AG09319 (cell line): ENCODE results near the gene SPIB.

ENCODE experiments used
- DNase-seq: peaks from one replicate; pipeline ENCODE4 v3.0.0-alpha.2; 2010; ENCODE audit warnings: low read depth; ENCODE audit errors: extremely low read depth
- TF ChIP-seq, protein P1 (sequence below): IDR thresholded peaks from 2 replicates; pipeline ENCODE4 v1.5.1; 2011; ENCODE audit warnings: low read depth, mild to moderate bottlenecking, inconsistent platforms, low read length, moderate library complexity

The SPIB gene

DNA sequence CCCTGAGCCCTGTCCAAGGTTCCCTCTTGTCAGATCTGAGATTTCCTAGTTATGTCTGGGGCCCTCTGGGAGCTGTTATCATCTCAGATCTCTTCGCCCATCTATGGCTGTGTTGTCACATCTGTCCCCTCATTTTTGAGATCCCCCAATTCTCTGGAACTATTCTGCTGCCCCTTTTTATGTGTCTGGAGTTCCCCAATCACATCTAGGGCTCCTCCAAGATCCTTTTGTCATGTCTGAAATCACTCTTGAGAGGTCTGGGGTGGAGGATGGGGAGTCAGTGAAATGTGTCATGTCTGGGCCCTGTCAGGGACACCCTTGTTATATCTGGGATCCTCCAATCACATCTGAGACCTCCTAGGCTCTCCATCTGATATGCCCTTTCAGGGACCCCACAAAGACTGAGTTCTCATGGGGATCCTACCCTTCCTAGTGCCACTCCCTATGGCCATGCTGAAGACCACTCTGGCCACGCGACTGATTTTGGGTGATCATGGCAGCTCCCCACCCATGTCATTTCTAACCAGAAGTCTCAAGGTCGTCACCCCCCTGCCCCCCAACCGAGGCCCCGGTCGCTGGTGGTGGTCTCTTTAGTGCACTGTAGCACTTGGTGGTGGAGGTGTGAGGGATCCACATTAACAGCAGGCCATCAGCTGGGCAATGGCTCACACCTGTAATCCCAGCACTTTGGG is 10.2 kb downstream of the SPIB start:
- TF ChIP-seq, protein P1, sequence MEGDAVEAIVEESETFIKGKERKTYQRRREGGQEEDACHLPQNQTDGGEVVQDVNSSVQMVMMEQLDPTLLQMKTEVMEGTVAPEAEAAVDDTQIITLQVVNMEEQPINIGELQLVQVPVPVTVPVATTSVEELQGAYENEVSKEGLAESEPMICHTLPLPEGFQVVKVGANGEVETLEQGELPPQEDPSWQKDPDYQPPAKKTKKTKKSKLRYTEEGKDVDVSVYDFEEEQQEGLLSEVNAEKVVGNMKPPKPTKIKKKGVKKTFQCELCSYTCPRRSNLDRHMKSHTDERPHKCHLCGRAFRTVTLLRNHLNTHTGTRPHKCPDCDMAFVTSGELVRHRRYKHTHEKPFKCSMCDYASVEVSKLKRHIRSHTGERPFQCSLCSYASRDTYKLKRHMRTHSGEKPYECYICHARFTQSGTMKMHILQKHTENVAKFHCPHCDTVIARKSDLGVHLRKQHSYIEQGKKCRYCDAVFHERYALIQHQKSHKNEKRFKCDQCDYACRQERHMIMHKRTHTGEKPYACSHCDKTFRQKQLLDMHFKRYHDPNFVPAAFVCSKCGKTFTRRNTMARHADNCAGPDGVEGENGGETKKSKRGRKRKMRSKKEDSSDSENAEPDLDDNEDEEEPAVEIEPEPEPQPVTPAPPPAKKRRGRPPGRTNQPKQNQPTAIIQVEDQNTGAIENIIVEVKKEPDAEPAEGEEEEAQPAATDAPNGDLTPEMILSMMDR, result no peak
- no peak for DNase-seq

DNA sequence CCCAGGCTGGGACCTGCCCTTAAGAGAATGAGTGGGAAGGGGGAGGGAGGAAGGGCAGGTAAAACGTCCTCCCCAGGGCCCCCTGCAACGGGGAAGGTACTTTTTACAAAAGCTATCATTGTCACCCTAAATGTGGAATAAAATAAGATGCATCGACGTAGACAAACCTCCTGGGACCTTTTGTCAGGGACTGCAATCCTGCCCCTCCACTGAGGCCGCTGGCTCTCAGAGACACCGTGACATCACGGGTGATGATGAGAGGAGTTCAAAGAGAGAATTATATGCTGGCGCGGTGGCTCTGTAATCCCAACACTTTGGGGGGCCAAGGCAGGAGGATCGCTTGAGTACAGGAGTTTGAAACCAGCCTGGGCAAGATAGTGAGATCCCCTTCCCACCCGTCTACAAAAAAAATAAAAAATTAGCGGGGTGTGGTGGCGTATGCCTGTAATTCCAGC is 12.2 kb downstream of the SPIB start:
- TF ChIP-seq, protein P1, result no peak
- DNase-seq, result no peak

DNA sequence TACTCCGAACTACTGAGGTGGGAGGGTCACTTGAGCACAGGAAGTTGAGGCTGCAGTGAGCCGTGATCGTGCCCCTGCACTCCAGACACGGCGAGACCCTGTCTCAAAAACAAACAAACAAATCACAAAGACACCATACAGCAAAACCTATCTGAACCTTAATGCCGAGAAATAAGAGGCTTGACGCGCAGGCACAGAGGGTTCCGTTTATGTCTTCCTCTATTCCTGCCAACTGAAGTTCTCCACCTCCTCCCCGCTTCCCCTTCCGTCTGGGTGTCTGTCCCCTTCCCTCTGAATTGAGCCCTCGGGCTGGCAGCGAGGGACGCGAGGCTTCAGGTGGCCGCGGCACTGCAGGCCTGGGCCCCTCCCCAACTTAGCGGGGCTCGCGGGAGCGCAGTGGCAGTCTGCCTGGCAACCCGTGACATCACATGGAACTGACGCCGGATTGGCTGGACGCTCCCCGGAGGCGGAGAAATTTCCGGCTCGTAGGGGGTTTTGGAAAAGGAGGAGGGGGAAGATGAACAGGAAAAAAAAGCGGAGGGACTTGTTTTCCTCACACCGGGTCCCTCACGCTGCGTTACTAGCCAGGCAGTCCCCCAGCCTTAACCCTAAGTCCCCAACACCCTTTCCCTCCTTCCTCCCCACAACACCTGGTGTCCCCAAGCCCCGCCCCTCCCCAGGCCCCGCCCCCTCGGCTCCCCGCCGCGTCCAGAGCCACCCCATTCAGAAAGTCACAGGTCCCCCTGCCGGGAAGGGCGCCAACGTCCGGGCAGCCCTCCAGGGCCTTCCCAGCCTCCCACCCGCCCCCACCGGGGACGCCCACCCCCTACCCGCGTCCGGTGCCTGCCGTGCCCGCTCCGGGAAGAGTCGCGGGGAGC is 12.8 kb downstream of the SPIB start:
- peak; percentile 8 for DNase-seq
- TF ChIP-seq, protein P1, result no peak

DNA sequence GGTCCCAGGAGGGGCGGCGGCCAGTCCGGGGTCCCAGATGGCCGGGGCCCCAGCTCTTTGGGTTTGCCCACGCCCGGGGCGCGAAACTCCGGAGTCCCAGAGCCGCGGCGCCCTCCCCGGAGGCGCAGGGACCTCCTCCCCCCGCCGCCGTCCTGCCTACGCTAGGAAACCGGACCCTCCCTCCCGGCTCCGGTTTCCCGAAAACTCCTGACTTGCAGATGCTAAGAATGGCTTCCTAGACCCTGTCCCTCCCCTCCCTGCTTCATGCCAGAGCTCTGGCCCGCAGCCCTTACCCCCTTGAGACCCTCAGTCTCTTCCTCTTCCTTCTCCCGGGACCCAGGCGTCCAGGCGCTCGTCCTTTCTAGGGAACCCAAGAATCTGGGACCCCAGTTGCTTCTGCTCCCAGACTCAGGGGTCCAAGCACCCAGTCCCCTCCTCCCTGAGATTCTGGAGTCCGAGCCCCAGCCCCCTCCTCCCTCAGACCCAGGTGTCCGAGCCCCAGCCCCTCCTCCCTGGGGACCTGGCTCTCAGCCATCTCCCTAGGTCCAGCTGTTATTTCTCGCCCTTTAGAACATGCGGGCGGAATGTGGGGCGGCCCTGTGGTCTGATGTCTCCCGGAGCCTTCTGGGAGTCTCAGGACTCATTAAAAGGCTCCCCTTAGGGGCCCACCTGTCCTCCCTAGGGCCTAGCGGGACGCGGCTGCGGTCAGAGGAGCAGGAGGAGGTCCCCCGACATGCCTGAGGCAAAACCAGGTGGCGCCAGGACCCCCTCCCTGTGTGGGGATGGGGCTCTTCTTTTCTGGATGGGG is 13.7 kb downstream of the SPIB start, which contains the start of gene MYBPC2:
Gene MYBPC2 (plus strand): TSS at position 672 of the 808 bp plus-strand sequence. CDS start 62 bp downstream, at position 734.
- DNase-seq, result no peak
- TF ChIP-seq, protein P1, result no peak

DNA sequence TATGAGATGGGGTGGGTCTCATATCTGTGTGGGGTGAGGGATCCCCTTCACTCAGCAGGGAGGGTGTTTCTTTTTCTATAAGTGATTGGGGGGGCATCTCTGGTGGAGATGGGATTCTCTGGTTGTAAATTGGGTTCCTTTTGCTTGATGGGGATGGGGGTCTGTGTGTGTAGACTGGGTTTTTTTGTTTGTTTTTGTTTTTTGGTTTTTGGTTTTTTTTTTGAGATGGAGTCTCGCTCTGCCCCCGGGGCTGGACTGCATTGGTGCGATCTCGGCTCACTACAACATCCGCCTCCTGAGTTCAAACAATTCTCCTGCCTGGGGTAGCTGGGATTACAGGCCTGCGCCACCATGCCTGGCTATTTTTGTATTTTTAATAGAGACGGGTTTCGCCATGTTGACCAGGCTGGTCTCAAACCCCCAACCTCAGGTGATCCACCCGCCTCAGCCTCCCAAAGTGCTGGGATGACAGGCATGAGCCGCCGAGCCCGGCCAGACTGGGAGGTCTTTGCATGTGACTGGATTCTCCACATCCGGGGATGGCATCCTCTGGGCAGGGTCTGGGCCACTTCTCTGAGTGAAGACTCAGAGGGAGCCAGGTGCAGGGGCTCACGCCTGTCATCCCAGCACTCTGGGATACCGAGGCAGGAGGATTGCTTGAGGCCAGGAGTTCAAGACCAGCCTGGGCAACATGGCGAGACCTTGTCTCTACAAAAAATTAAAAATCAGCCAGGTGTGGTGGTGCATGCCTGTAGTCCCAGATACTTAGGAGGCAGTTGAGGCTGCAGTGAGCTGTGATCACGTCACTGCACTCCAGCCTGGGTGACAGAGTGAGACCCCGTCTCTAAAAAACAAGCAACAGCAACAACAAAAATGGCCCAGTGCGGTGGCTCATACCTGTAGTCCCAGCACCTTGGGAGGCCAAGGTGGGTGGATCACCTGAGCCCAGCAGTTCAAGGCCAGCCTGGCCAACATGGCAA is 14.8 kb downstream of the SPIB start:
- DNase-seq, result no peak
- TF ChIP-seq, protein P1, result no peak

DNA sequence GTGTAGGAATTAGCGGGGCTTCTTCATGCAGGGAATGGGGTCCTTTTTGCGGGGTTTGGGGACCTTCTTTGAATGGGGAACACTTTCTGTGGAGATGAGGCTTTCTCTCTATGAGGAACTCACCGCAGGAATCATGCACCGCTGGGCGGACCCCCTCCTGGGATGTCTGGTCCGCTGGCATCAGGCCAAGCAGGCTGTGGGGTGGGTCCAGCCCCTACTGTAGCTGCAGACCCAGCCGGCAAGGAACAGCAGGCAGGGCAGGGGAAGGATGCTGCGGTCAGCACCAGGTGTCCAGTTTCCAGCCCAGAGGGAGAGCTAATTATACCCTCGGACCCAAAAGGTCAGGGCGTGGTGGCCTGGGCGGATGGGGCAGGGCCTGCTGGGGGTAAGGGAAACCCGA is 15.8 kb downstream of the SPIB start:
- TF ChIP-seq, protein P1, result no peak
- no peak for DNase-seq
